Mesenchymal stem cell (in vitro differentiated cells and primary cell): Measurements from ENCODE around the gene LAD1.

Experiments used
- DNase-seq: peaks from one replicate; pipeline ENCODE4 v3.0.0-alpha.2; 2013
- H2AFZ ChIP-seq: one replicate; pipeline ENCODE4 v1.6.1; 2013; ENCODE audit warnings: low read depth, mild to moderate bottlenecking, control low read depth, inconsistent platforms, low read length, moderate library complexity
- H2AK5ac ChIP-seq: 2 replicates; pipeline ENCODE4 v1.6.1; 2013; ENCODE audit warnings: low read length, moderate library complexity, mild to moderate bottlenecking, inconsistent platforms; ENCODE audit not compliant: severe bottlenecking
- H2BK120ac ChIP-seq: one replicate; pipeline ENCODE4 v1.6.1; 2013; ENCODE audit warnings: low read depth, mild to moderate bottlenecking, inconsistent platforms, low read length, moderate library complexity
- H2BK12ac ChIP-seq, 2 experiments: one replicate each; pipeline ENCODE4 v1.6.1; 2013; ENCODE audit warnings: inconsistent platforms in 2 of 2, low read length in 2 of 2, mild to moderate bottlenecking in 2 of 2, moderate library complexity in 2 of 2, control low read depth in 1 of 2
- H2BK15ac ChIP-seq: one replicate; pipeline ENCODE4 v1.6.1; 2013; ENCODE audit warnings: mild to moderate bottlenecking, low read depth, inconsistent platforms; ENCODE audit not compliant: poor library complexity, severe bottlenecking
- H2BK5ac ChIP-seq: 2 replicates; pipeline ENCODE4 v1.6.1; 2013; ENCODE audit warnings: low read depth, mild to moderate bottlenecking, low read length, control low read depth, inconsistent platforms; ENCODE audit not compliant: poor library complexity, severe bottlenecking
- H3K14ac ChIP-seq, 2 experiments: one replicate each; pipeline ENCODE4 v1.6.1; 2013; ENCODE audit warnings: inconsistent platforms in 2 of 2, low read length in 2 of 2, control low read depth in 1 of 2, mild to moderate bottlenecking in 1 of 2, moderate library complexity in 1 of 2
- H3K18ac ChIP-seq, 2 experiments: one replicate each; pipeline ENCODE4 v1.6.1; 2013; ENCODE audit warnings: inconsistent platforms in 2 of 2, low read length in 2 of 2, control low read depth in 1 of 2, low read depth in 1 of 2, mild to moderate bottlenecking in 1 of 2
- H3K23ac ChIP-seq, 2 experiments: one replicate each; pipeline ENCODE4 v1.6.1; 2013; ENCODE audit warnings: inconsistent platforms in 2 of 2, low read length in 2 of 2, mild to moderate bottlenecking in 2 of 2, moderate library complexity in 2 of 2, control low read depth in 1 of 2
- H3K27ac ChIP-seq: 2 replicates; pipeline ENCODE4 v1.5.1; 2013; ENCODE audit warnings: mild to moderate bottlenecking, moderate library complexity, low read length, control low read depth, inconsistent platforms; ENCODE audit not compliant: poor library complexity, severe bottlenecking
- H3K27me3 ChIP-seq, 2 experiments: 2 replicates each; pipeline versions ENCODE4 v1.6.1 to v1.7.0; 2013; ENCODE audit warnings: low read length in 2 of 2, mild to moderate bottlenecking in 2 of 2, moderate library complexity in 2 of 2, control low read depth in 1 of 2, inconsistent platforms in 1 of 2; ENCODE audit not compliant: control insufficient read depth in 1 of 2, insufficient read depth in 1 of 2
- H3K36me3 ChIP-seq, 2 experiments: 2 replicates each; pipeline versions ENCODE4 v1.6.1 to v1.7.0; 2013; ENCODE audit warnings: low read length in 2 of 2, control low read depth in 1 of 2, inconsistent platforms in 1 of 2, low read depth in 1 of 2, mild to moderate bottlenecking in 1 of 2; ENCODE audit not compliant: insufficient read depth in 2 of 2, control insufficient read depth in 1 of 2
- H3K4ac ChIP-seq, 2 experiments: one replicate each; pipeline ENCODE4 v1.6.1; 2013; ENCODE audit warnings: inconsistent platforms in 2 of 2, low read length in 2 of 2, mild to moderate bottlenecking in 2 of 2, moderate library complexity in 2 of 2, control low read depth in 1 of 2, low read depth in 1 of 2
- H3K4me1 ChIP-seq: 2 replicates; pipeline ENCODE4 v1.6.1; 2013; ENCODE audit warnings: low read depth, low read length, control low read depth; ENCODE audit not compliant: control insufficient read depth, insufficient read depth
- H3K4me2 ChIP-seq: 2 replicates; pipeline ENCODE4 v1.6.1; 2013; ENCODE audit warnings: low read length, mild to moderate bottlenecking, inconsistent platforms; ENCODE audit not compliant: poor library complexity, severe bottlenecking
- H3K4me3 ChIP-seq, 2 experiments: 2 replicates each; pipeline versions ENCODE4 v1.5.1 to v1.7.0; 2013; ENCODE audit warnings: low read length in 2 of 2, mild to moderate bottlenecking in 2 of 2, control low read depth in 1 of 2, low read depth in 1 of 2; ENCODE audit not compliant: insufficient read depth in 1 of 2
- H3K79me1 ChIP-seq: replicated peaks from 2 replicates; pipeline ENCODE4 v1.6.1; 2013; ENCODE audit warnings: mild to moderate bottlenecking, control low read depth, low read length, inconsistent platforms; ENCODE audit not compliant: poor library complexity, severe bottlenecking
- H3K9ac ChIP-seq: 2 replicates; pipeline ENCODE4 v1.7.0; 2013; ENCODE audit warnings: mild to moderate bottlenecking, low read length, moderate library complexity
- H3K9me3 ChIP-seq: 2 replicates; pipeline ENCODE4 v1.7.0; 2013; ENCODE audit warnings: mild to moderate bottlenecking, low read length; ENCODE audit not compliant: control insufficient read depth
- H4K8ac ChIP-seq: one replicate; pipeline ENCODE4 v1.6.1; 2013; ENCODE audit warnings: inconsistent platforms, mild to moderate bottlenecking, low read length, moderate library complexity
- H4K91ac ChIP-seq: one replicate; pipeline ENCODE4 v1.6.1; 2013; ENCODE audit warnings: mild to moderate bottlenecking, low read length, inconsistent platforms
- WGBS: methylation state at CpG from one replicate; pipeline ENCODE4 v1.1.7; 2013; ENCODE audit warnings: mixed read lengths; 5-methylcytosine and 5-hydroxymethylcytosine counted together

The LAD1 gene

DNA sequence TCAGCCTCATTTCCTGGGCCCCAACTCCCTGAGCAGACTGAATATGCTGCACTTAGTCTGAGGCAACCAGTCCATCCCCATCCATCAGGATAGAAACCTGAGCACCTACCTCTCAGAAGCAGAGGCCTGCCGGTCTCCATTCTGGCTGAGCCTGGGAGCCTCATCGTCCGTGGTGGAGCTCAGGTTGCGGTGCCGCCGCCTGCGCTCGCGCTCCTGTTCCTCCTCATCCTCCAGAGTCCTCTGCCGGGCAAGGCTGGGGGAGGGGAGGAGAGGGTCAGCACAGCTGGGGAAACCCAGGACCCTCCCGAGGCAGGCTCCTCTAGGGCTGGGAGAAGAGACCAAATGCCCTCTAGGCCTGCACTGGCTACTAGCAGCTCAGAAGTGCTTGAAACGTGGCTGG is 10.1 kb downstream of the LAD1 start:
- no peak overlapping the region for H2BK5ac ChIP-seq
- peak overlapping the region; percentile 2 for H2AK5ac ChIP-seq
- H3K36me3 ChIP-seq, result peaks cover 0 to 36% of the 10 kb centered on the region in 2 experiments
- H2BK120ac ChIP-seq, result no peak overlapping the region
- no peak overlapping the region for H3K23ac ChIP-seq
- no peak overlapping the region for H4K8ac ChIP-seq
- 84% methylated on average over 12 of the region's 12 CpGs for WGBS
- no peak overlapping the region for H3K9ac ChIP-seq
- peak overlapping the region in 1 of 2 experiments; percentile 18 for H3K14ac ChIP-seq
- no peak overlapping the region for H3K4me3 ChIP-seq
- H3K4ac ChIP-seq, result no peak overlapping the region
- H3K79me1 ChIP-seq, result peaks cover 21% of the 10 kb centered on the region
- peaks cover 0 to 41% of the 10 kb centered on the region in 2 experiments for H3K27me3 ChIP-seq
- DNase-seq, result no peak
- H4K91ac ChIP-seq, result no peak overlapping the region
- H3K18ac ChIP-seq, result no peak overlapping the region
- peaks cover 34% of the 10 kb centered on the region for H3K4me1 ChIP-seq
- no peak overlapping the region for H2AFZ ChIP-seq
- no peak overlapping the region for H2BK12ac ChIP-seq
- no peak overlapping the region for H3K4me2 ChIP-seq
- H2BK15ac ChIP-seq, result no peak overlapping the region
- H3K27ac ChIP-seq, result no peak overlapping the region
- no peaks in the 10 kb centered on the region for H3K9me3 ChIP-seq

- Histone ChIP-seq H4K8ac (no peak overlapping the region), H2AFZ (no peak overlapping the region), H2BK120ac (no peak overlapping the region), H3K4me1 (peaks cover 34% of the 10 kb centered on the region), H3K9ac (no peak overlapping the region), H2BK15ac (no peak overlapping the region), H3K79me1 (peaks cover 12% of the 10 kb centered on the region), H3K36me3 (peaks cover 0 to 50% of the 10 kb centered on the region in 2 experiments), H3K4ac (no peak overlapping the region), H3K18ac (no peak overlapping the region), H3K4me3 (no peak overlapping the region), H3K27me3 (peaks cover 0 to 26% of the 10 kb centered on the region in 2 experiments), H3K27ac (no peak overlapping the region), H2AK5ac (peak overlapping the region; percentile 95), H3K9me3 (no peaks in the 10 kb centered on the region), H3K23ac (no peak overlapping the region), H2BK5ac (no peak overlapping the region), H3K14ac (no peak overlapping the region), H4K91ac (no peak overlapping the region), H2BK12ac (no peak overlapping the region), H3K4me2 (no peak overlapping the region)
- WGBS, result 90% methylated on average over 8 of the region's 8 CpGs
- no peak for DNase-seq
These were observed 12.9 kb downstream of the LAD1 start for GRCh38 chr1:201386208-201386607.

DNA sequence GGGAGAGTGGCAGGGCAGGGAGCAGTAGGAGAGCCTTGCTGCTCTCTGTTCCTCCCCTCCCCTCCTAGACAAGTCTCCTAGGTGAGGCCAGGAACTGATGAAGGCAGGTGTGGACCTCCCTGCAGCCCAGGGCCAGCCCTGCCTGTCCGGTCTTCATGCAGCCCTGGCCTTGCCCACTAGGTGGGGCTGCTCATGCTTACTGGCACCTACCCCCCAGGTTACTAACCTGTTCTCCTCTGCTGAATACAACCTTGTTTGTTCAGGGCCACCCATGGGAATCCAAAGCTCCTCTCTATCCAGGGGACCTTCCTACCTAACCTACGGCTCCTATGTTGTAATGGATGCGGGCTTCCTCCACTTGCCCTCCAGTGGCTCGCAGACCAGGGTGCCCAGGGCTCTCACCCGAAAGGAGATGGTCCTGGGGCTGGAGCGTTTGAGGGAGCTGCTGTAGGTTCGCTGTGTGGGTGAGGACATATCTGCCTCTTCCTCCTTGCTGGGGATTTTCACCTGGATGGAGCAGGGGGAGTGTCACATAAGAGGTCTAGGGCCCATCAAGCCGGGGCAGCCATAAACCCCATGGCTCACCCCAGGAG is 13.7 kb downstream of the LAD1 start:
- Histone ChIP-seq H3K4ac (no peak overlapping the region), H2AFZ (no peak overlapping the region), H3K27me3 (peaks cover 0 to 24% of the 10 kb centered on the region in 2 experiments), H3K9ac (no peak overlapping the region), H2BK5ac (no peak overlapping the region), H3K23ac (no peak overlapping the region), H4K8ac (no peak overlapping the region), H3K9me3 (no peaks in the 10 kb centered on the region), H2BK15ac (no peak overlapping the region), H2BK12ac (no peak overlapping the region), H3K4me3 (no peak overlapping the region), H3K14ac (no peak overlapping the region), H3K4me2 (no peak overlapping the region), H2AK5ac (peak overlapping the region; percentile 98), H3K36me3 (peaks cover 0 to 51% of the 10 kb centered on the region in 2 experiments), H3K18ac (no peak overlapping the region), H2BK120ac (no peak overlapping the region), H3K79me1 (peaks cover 5% of the 10 kb centered on the region), H4K91ac (no peak overlapping the region), H3K4me1 (peaks cover 33% of the 10 kb centered on the region), H3K27ac (no peak overlapping the region)
- 79% methylated on average over 8 of the region's 8 CpGs for WGBS
- DNase-seq, result peak; percentile 33

DNA sequence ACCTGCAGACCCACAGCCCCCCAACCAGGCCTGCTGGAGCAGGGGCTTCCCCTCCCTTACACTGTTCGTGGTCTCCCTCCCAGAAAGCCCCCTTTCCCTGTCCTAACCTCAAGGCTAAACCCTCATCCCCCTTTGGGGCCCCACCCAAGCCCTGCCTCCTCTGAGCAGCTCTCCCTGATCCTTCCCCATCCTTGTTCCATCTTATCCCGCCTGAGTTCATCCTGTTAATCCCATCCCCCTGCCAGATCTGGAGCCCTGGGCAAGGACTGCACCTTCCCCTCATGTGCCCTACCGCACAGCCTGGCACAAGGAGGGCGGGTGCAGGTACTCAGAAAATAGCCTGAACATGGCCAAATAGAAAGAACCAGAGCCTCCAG is 14.7 kb downstream of the LAD1 start:
- Histone ChIP-seq H3K36me3 (peaks cover 0 to 56% of the 10 kb centered on the region in 2 experiments), H3K4me2 (no peak overlapping the region), H3K4me1 (peaks cover 36% of the 10 kb centered on the region), H2BK120ac (no peak overlapping the region), H2BK15ac (no peak overlapping the region), H2AK5ac (peak overlapping the region; percentile 98), H3K79me1 (peaks cover 5% of the 10 kb centered on the region), H3K9me3 (no peaks in the 10 kb centered on the region), H3K27ac (peak overlapping the region; percentile 90), H3K18ac (no peak overlapping the region), H3K4ac (no peak overlapping the region), H2BK5ac (peak overlapping the region; percentile 75), H3K4me3 (peak overlapping the region in 1 of 2 experiments; percentile 22), H4K91ac (no peak overlapping the region), H3K14ac (no peak overlapping the region), H3K9ac (peak overlapping the region; percentile 10), H2AFZ (no peak overlapping the region), H2BK12ac (peak overlapping the region in 1 of 2 experiments; percentile 52), H3K23ac (no peak overlapping the region), H3K27me3 (peaks cover 0 to 24% of the 10 kb centered on the region in 2 experiments), H4K8ac (no peak overlapping the region)
- WGBS, result 47% methylated on average over 3 of the region's 4 CpGs
- no peak for DNase-seq
